ENCODE measurements around the gene IFT20.

IFT20 gene

GRCh38 chr17:28372203-28372944, 37.1 kb upstream of the IFT20 start:
- peak overlapping the region; percentile 76; the same call in 1 of the 2 replicates for H2AFZ ChIP-seq (ENCODE audit: low read depth, low read length)
- peak overlapping the region; percentile 59 for H3K27ac ChIP-seq (ENCODE audit: low read length)
- H4K20me1 ChIP-seq (ENCODE audit: insufficient read depth, low read length): peaks cover 12% of the 10 kb centered on the region; the same call in 1 of the 2 replicates
- peak overlapping the region; percentile 93 for H3K4me2 ChIP-seq (ENCODE audit: low read length)
- H3K9ac ChIP-seq (ENCODE audit: low read length): peak overlapping the region; percentile 85
- H3K79me2 ChIP-seq (ENCODE audit: low read length): peaks cover 34% of the 10 kb centered on the region
- H3K27me3 ChIP-seq (ENCODE audit: low read depth, low read length): no peaks in the 10 kb centered on the region
- peak overlapping the region; percentile 97 for H3K4me3 ChIP-seq (ENCODE audit: low read length)
- no peaks in the 10 kb centered on the region for H3K36me3 ChIP-seq (replicated peaks; ENCODE audit: low read depth, low read length)
- H3K9me3 ChIP-seq (ENCODE audit: insufficient read depth, low read length): no peaks in the 10 kb centered on the region
- peaks cover 16% of the 10 kb centered on the region for H3K4me1 ChIP-seq (ENCODE audit: low read length)
- TF ChIP-seq EZH2phosphoT487 (IDR thresholded peaks at IDR 0.05; ENCODE audit: low read depth): no peak
- TF ChIP-seq CTCF (IDR thresholded peaks at IDR 0.05; ENCODE audit: low read depth, low read length): no peak

GRCh38 chr17:28371245-28372202, 36.3 kb upstream of the IFT20 start, which contains the start of gene SARM1:
TSS of gene SARM1 (plus strand) at chr17:28371694. CDS start at chr17:28372033, 339 bp downstream.
- Histone ChIP-seq H3K27ac (ENCODE audit: low read length) (peak within 1 kb of the TSS; percentile 59), H3K9me3 (ENCODE audit: insufficient read depth, low read length) (no peaks in the 10 kb centered on the region), H3K4me3 (ENCODE audit: low read length) (peak within 1 kb of the TSS; percentile 97), H3K4me1 (ENCODE audit: low read length) (peaks cover 16% of the 10 kb centered on the region), H3K36me3 (replicated peaks; ENCODE audit: low read depth, low read length) (no peaks in the 10 kb centered on the region), H3K9ac (ENCODE audit: low read length) (peak within 1 kb of the TSS; percentile 85), H4K20me1 (ENCODE audit: insufficient read depth, low read length) (peaks cover 12% of the 10 kb centered on the region; the same call in 1 of the 2 replicates), H3K4me2 (ENCODE audit: low read length) (peak within 1 kb of the TSS; percentile 93), H2AFZ (ENCODE audit: low read depth, low read length) (peak within 1 kb of the TSS; percentile 76; the same call in 1 of the 2 replicates), H3K27me3 (ENCODE audit: low read depth, low read length) (no peaks in the 10 kb centered on the region), H3K79me2 (ENCODE audit: low read length) (peaks cover 34% of the 10 kb centered on the region)
- TF ChIP-seq EZH2phosphoT487 (IDR thresholded peaks at IDR 0.05; ENCODE audit: low read depth): no peak
- no peak for TF ChIP-seq CTCF (IDR thresholded peaks at IDR 0.05; ENCODE audit: low read depth, low read length)

- peak overlapping the region; percentile 36 for H3K27ac ChIP-seq (ENCODE audit: low read length)
- peak overlapping the region; percentile 51 for H3K9ac ChIP-seq (ENCODE audit: low read length)
- H4K20me1 ChIP-seq (ENCODE audit: insufficient read depth, low read length): peaks cover 12% of the 10 kb centered on the region; the same call in 1 of the 2 replicates
- H3K79me2 ChIP-seq (ENCODE audit: low read length): peaks cover 31% of the 10 kb centered on the region
- H2AFZ ChIP-seq (ENCODE audit: low read depth, low read length): peak overlapping the region; percentile 48; the same call in 1 of the 2 replicates
- H3K27me3 ChIP-seq (ENCODE audit: low read depth, low read length): no peaks in the 10 kb centered on the region
- H3K4me2 ChIP-seq (ENCODE audit: low read length): peak overlapping the region; percentile 72
- TF ChIP-seq EZH2phosphoT487 (IDR thresholded peaks at IDR 0.05; ENCODE audit: low read depth) (no peak), CTCF (IDR thresholded peaks at IDR 0.05; ENCODE audit: low read depth, low read length) (no peak)
- H3K4me1 ChIP-seq (ENCODE audit: low read length): peaks cover 16% of the 10 kb centered on the region
- H3K4me3 ChIP-seq (ENCODE audit: low read length): peak overlapping the region; percentile 97
- H3K9me3 ChIP-seq (ENCODE audit: insufficient read depth, low read length): no peaks in the 10 kb centered on the region
- H3K36me3 ChIP-seq (replicated peaks; ENCODE audit: low read depth, low read length): no peaks in the 10 kb centered on the region
Measured at GRCh38 chr17:28370744-28371103, 35.5 kb upstream of the IFT20 start.
